LHCN-M2 (cell line): ENCODE results near the gene ARIH1. TPM values are rescaled to one million over a fixed set of nuclear protein-coding genes. Genes with fewer than 3 reads are reported as not detected.
A peak's percentile ranks its signal among the peaks of the same experiment; 100 is the strongest.
"Not testable (repeated sequence)": the region's sequence is repeated elsewhere in the genome, so short reads cannot be mapped to it uniquely, and the experiment has no call there.

ENCODE experiments used
- DNase-seq: peaks from one replicate; pipeline ENCODE4 v3.0.0-alpha.2; 2012; ENCODE audit warnings: low read depth
- polyA plus RNA-seq: library from polyadenylated mRNA; unstranded; fragments of >200 nt; gene quantifications from one replicate; pipeline ENCODE4 v1.2.1, GENCODE V29; 2012; ENCODE audit warnings: missing spikeins
- total RNA-seq: library from RNA; depleted of rRNA; stranded (reverse); fragments of >200 nt; gene quantifications from 2 replicates; pipeline ENCODE4 v1.2.3, GENCODE V29; 2014; rRNA removed

The ARIH1 gene
- total RNA-seq: 29.2 and 29.5 TPM in 2 replicates
- 34.7 TPM for polyA plus RNA-seq

DNA sequence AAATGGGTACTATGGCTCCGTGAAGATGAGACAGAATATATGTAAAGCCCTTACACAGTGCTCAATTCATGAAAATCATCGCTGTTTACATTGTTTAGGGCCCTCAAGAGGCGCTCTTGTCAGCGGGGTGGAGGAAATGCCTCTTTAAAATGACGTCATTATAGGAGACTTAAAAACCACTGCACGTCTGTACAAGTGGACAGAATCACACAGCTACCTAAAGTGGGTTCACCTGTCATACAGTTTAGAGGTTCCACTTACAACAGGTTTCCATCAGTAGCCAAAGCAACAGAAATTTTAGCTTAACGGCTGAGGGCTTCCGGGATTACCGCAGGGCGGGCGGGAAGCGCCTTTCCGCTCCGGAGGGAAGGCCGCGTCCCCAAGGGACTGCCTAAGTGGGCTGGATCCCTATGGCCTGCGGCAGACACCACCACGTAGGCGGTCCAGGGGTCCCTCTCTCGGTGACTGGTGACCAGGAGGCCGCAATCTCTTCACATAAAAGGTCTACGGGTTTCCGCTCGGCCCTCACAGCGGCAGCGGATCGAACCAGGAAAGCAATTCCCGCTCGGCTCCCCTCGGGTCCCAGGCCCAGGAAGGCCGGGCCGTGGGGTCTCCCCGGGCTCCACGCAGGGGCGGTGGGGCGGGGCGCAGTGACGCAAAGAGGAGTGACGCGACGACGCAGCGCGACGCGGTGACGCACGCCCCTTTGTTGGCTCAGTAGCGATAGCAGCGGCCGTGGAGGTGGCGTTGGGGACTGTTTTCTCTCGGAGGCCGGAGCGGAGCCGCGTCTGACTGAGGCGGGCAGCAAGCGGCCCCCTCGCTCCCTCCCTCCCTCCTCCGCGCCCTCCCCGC, at the start of gene ARIH1:
Gene ARIH1 (plus strand): TSS at position 717 of the 852 bp plus-strand sequence. CDS start 310 bp downstream, outside the sequence.
- peak; percentile 95 for DNase-seq

DNA sequence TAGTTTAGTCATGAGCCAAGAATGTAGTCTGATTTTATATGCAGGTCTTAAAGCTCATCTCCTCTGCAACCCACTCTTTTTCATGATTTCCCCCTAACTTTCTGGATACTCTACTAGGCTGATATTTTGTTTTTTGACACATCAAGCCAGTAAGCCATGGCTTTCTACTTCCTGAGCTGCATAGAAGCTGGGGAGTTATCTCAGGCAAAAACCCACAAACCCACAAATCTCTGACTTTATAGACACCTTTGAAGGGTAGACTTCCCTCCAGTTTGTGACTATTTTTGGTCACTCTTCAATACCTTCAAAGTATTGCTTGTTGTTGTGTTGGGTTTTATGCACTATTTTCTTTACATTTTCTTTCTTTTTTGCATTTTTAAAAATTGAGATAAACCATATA, 47.4 kb upstream of the ARIH1 start:
- DNase-seq: no peak

GRCh38 chr15:72437650-72438316, 36.3 kb upstream of the ARIH1 start:
- no peak for DNase-seq

DNA sequence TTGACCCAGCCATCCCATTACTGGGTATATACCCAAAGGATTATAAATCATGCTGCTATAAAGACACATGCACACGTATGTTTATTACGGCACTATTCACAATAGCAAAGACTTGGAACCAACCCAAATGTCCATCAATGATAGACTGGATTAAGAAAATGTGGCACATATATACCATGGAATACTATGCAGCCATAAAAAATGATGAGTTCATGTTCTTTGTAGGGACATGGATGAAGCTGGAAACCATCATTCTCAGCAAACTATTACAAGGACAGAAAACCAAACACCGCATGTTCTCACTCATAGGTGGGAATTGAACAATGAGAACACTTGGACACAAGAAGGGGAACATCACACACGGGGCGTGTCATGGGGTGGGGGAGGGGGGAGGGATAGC, 31.3 kb upstream of the ARIH1 start:
- DNase-seq: not testable (repeated sequence)

DNA sequence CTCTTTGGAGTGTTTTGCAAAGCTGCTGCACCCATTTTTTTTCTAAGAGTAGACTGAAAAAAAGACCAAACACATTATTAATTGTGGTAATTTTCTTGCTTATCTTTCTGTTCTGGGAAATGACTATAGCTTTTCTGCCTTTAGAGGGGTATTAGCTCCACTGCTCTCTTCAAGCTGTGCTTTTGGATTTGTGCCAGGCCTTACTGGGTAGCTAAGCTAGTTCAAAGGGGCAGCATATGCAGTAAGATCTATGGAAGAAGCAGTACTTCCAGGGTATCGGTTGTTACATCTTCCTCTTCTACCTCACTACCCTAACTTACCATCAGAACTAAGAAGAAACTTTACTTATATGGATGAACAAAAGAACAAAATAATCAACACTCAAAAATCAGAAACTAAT, 28.7 kb upstream of the ARIH1 start:
- DNase-seq: no peak

GRCh38 chr15:72450805-72451204, 23.3 kb upstream of the ARIH1 start:
- DNase-seq: no peak

- no peak for DNase-seq
Measured at GRCh38 chr15:72451224-72451623, 22.9 kb upstream of the ARIH1 start.

DNA sequence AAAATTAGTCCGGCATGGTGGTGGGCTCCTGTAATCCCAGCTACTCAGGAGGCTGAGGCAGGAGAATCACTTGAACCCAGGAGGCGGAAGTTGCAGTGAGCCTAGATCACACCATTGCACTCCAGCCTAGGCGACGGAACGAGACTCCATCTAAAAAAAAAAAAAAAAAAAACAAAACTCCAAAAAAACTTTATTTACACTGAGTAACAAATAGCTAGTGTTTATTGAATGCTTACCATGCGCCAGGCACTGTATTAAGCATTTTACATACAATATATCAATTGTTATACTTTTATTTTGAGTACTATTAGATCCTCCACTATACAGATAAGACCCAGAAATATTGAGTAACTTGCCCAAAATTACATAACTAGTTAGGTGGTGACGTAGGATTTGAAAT, 17.4 kb upstream of the ARIH1 start:
- DNase-seq: no peak

- no peak for DNase-seq
Measured at GRCh38 chr15:72460402-72460801, 13.7 kb upstream of the ARIH1 start.

GRCh38 chr15:72463702-72464101, 10.4 kb upstream of the ARIH1 start:
- no peak for DNase-seq

GRCh38 chr15:72464251-72464650, 9.9 kb upstream of the ARIH1 start:
- no peak for DNase-seq

GRCh38 chr15:72468103-72468502, 6.0 kb upstream of the ARIH1 start:
- no peak for DNase-seq

DNA sequence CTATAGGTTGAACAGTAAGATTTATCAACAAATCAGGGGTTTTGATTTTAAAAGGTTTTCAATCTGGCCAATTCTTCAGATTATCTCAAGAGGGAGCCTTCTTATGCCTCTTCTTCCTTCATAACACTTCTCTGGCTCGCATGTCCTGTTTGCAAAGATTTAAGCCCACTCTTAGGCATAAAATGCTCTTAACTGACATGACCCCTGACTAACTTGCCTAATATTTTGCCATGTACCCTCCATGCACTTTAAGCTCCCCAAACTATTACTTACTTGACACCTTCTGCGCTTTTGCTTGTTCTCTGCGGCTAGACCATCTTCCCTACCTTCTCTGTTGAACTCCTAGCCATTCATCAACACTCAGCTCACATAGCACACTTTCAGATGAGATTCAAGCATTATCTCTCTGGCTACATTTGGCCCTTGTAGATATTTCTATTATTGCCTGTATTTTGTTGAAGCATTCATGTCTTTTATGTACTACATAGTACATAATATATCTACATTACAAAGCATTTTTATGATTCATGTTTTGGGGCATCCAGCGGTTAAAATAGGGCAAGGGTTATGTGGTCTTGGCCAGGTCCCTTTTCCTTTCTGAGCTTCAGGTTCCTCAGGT, 1.0 kb upstream of the ARIH1 start:
- peak; percentile 36 for DNase-seq

DNA sequence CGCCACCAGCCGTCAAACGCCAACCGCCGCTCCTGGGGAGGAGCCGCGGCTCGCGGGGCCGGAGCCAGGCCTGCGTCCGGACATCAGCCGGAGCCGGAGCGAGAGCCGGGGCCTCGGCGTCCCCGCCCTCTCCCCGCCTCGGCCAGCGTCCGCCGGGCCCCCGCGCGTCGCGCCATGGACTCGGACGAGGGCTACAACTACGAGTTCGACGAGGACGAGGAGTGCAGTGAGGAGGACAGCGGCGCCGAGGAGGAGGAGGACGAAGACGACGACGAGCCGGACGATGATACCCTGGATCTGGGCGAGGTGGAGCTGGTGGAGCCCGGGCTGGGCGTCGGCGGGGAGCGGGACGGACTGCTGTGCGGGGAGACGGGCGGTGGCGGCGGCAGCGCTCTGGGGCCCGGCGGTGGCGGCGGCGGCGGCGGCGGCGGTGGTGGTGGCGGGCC, 359 bp downstream of the ARIH1 start:
- DNase-seq: no peak

- DNase-seq: peak; percentile 77
Measured at GRCh38 chr15:72474912-72475628, 940 bp downstream of the ARIH1 start.

GRCh38 chr15:72475674-72476073, 1.5 kb downstream of the ARIH1 start:
- no peak for DNase-seq

GRCh38 chr15:72476330-72476729, 2.2 kb downstream of the ARIH1 start:
- not testable (repeated sequence) for DNase-seq

- DNase-seq: no peak
Measured at GRCh38 chr15:72481015-72481659, 7.0 kb downstream of the ARIH1 start.

DNA sequence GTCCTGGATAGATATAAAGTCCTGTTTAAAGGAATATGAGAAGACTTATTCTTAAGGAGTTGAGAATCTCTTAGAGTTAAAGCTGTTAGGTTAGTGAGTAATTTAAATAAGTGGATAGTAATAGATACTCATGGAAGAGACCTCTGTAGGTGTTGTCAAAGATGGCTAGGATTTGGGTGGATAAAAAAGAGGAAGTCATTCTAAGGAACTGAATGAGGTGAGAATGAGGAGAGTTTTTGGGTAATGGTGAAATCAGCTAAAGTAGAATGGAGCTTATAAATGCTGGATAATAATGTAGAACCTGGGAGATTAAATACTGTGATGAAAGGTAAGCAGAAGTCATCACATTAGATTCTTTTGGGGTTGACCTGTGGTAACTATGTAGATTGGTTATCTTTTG, 8.1 kb downstream of the ARIH1 start:
- DNase-seq: no peak

DNA sequence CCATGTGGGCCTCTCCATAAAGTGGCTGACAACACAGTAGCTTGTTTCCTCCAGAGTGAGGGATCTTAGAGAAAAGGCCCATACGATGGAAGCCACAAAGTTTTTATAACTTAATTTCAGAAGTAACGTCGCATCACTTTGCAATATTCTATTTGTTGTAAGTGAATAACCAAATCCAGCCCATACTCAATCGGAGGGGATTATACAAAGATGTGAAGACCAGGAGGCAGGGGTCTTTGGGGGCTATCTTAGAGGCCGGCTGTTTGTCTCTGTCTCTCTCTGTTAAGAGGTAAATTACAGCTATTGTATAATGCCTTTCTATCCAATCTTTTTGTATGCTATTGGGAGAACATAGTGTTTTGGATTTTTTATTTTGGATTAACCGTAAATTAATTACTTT, 9.1 kb downstream of the ARIH1 start:
- DNase-seq: no peak

GRCh38 chr15:72486144-72486543, 12.0 kb downstream of the ARIH1 start:
- DNase-seq: no peak
